Lower lobe of right lung (tissue), 2 donors: ENCODE results near the gene FRMD3. TPM values are rescaled to one million over a fixed set of nuclear protein-coding genes. Genes with fewer than 3 reads are reported as not detected.

ENCODE experiments used
- ATAC-seq, 2 donors: fragments of 200-7000 bp; cut with Tn5 transposase; one replicate each; pipeline ENCODE4 v1.9.1; 2020 to 2022; ENCODE audit warnings: mild to moderate bottlenecking in 2 of 2, moderate library complexity in 2 of 2
- DNase-seq: peaks from one replicate; pipeline ENCODE4 v3.0.0-alpha.2; 2020
- H3K27ac ChIP-seq: fragments of 200-600 bp; one replicate; pipeline ENCODE4 v1.8.0; 2022
- H3K27me3 ChIP-seq: fragments of 200-600 bp; one replicate; pipeline ENCODE4 v1.8.0; 2022; ENCODE audit warnings: low read depth
- H3K36me3 ChIP-seq: fragments of 200-600 bp; one replicate; pipeline ENCODE4 v1.8.0; 2022; ENCODE audit warnings: mild to moderate bottlenecking
- H3K4me1 ChIP-seq: fragments of 200-600 bp; one replicate; pipeline ENCODE4 v1.8.0; 2022
- H3K4me3 ChIP-seq: fragments of 200-600 bp; one replicate; pipeline ENCODE4 v1.8.0; 2022; ENCODE audit warnings: mild to moderate bottlenecking
- H3K9me3 ChIP-seq: fragments of 200-600 bp; one replicate; pipeline ENCODE4 v1.8.0; 2022
- intact Hi-C: fragments of 100-400 bp; cut with DNase I; formaldehyde crosslinking; loops from one replicate; pipeline ENCODE4 v1.11.0; 2022
- total RNA-seq: library from RNA; stranded (reverse); fragmentation: NEBNext Ultra II Directional; extraction: Animal tissue kit (Norgen Biotek cat#: 25700); gene quantifications from one replicate; pipeline ENCODE4 v1.2.1, GENCODE V29; 2021
- TF ChIP-seq, protein P1 (sequence below): fragments of 200-600 bp; IDR thresholded peaks from one replicate; pipeline ENCODE4 v1.8.0; 2022; ENCODE audit warnings: antibody characterized with exemption, mild to moderate bottlenecking
- donor health status: DM: no; HTN: yes; CAD: no; lungs with severe emphysema.

The FRMD3 gene
- total RNA-seq, 1 donor from 2014 or later, result 9.7 TPM

DNA sequence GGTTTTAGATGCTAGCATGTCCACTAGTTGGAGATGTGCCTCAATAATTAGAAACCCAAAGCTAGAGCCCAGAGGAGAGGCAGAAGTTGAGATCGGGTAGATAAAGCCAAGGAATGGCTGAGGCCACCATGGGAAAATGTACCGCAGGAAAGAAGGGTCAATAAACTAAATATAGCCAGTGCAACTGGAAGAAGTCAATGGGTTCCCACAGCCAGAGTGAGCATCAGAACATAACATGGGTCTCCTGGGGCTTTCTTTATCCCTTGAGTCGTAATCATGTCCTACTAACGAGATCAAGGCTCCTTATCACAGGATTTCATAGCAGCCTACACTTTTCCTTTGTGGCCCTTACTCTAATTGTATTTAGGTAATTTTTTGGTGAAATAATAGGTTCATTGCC, 61.7 kb downstream of the FRMD3 start:
- TF ChIP-seq, protein P1, sequence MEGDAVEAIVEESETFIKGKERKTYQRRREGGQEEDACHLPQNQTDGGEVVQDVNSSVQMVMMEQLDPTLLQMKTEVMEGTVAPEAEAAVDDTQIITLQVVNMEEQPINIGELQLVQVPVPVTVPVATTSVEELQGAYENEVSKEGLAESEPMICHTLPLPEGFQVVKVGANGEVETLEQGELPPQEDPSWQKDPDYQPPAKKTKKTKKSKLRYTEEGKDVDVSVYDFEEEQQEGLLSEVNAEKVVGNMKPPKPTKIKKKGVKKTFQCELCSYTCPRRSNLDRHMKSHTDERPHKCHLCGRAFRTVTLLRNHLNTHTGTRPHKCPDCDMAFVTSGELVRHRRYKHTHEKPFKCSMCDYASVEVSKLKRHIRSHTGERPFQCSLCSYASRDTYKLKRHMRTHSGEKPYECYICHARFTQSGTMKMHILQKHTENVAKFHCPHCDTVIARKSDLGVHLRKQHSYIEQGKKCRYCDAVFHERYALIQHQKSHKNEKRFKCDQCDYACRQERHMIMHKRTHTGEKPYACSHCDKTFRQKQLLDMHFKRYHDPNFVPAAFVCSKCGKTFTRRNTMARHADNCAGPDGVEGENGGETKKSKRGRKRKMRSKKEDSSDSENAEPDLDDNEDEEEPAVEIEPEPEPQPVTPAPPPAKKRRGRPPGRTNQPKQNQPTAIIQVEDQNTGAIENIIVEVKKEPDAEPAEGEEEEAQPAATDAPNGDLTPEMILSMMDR, result no peak
- Histone ChIP-seq H3K4me1 (peaks cover 27% of the 10 kb centered on the region), H3K4me3 (no peak overlapping the region), H3K27me3 (no peaks in the 10 kb centered on the region), H3K36me3 (no peaks in the 10 kb centered on the region), H3K9me3 (no peaks in the 10 kb centered on the region), H3K27ac (no peak overlapping the region)
- intact Hi-C loops, result no loop called here
- ATAC-seq, result no peak
- DNase-seq, result no peak

DNA sequence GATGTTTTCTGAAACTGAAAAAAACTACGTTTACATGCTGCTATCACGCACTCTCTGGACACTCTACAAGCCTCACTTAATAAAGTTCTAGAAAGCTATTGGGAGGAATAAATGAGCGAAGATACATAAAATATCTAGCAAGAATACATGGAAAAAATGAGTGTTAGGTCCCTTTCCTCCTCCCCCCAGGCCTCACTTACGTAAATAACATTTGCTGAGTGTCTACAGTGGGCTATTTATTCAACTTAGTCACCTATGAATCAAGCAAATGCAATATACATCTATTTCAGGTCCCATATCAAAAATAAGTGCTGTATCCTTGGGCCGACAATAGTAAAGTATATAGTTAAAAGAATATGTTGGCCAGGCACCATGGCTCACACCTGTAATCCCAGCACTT, 62.5 kb downstream of the FRMD3 start:
- H3K9me3 ChIP-seq, result no peaks in the 10 kb centered on the region
- no peak for DNase-seq
- TF ChIP-seq, protein P1, result no peak

DNA sequence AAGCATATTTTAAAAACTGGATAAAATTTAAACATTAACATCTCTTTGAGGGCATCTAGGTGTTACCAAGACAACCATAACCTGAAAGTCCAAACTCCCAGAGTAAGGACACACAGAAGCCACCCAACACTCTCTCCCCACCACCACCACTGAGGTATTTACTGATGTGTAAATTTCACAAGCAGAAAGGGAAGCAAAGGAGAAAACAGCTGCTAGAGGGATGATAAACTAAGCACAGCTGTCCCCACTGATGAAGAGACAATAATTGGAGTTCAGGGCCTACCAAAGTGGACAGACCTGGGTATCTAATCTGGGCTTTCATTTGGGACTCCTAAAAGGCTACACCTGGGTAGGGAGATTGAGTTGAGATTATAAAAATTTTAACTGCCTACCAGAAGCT, 63.6 kb downstream of the FRMD3 start:
- Histone ChIP-seq H3K27ac (no peak overlapping the region), H3K9me3 (no peaks in the 10 kb centered on the region), H3K4me1 (peaks cover 34% of the 10 kb centered on the region), H3K36me3 (no peaks in the 10 kb centered on the region), H3K4me3 (no peak overlapping the region), H3K27me3 (no peaks in the 10 kb centered on the region)
- TF ChIP-seq, protein P1, result no peak
- ATAC-seq (no peak), DNase-seq (no peak)
- intact Hi-C loops, result no loop called here

More for the DNA sequence above, 62.5 kb downstream of the FRMD3 start:
- no peak for ATAC-seq
- H3K36me3 ChIP-seq, result no peaks in the 10 kb centered on the region
- H3K4me1 ChIP-seq, result peaks cover 34% of the 10 kb centered on the region
- no peak overlapping the region for H3K27ac ChIP-seq
- intact Hi-C loops, result no loop called here
- no peaks in the 10 kb centered on the region for H3K27me3 ChIP-seq
- H3K4me3 ChIP-seq, result no peak overlapping the region

DNA sequence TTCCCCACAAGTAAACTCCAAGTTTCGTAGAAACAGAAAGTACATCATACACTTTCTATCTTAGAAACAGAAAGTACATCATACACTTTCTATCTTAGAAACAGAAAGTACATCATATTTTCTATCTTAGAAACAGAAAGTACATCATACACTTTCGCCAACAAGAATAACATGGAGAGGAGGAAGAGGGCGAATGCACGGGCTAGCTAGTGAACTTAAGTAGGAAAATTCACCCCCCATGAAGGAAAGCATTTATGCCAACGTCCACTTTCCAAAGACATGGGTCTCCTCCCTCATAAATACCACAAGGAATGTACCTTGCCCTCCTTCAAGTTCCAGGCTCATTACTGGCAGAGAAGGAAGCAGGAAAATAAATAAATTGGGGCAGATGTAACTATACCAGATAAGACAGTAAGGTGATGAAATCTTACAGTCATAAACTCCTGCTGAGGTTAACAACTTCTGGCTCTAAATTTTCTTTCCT, 64.7 kb downstream of the FRMD3 start:
- H3K4me1 ChIP-seq, result peaks cover 34% of the 10 kb centered on the region
- H3K36me3 ChIP-seq, result no peaks in the 10 kb centered on the region
- H3K27me3 ChIP-seq, result no peaks in the 10 kb centered on the region
- H3K4me3 ChIP-seq, result peak overlapping the region; percentile 24
- peak overlapping the region; percentile 56 for H3K27ac ChIP-seq
- no peaks in the 10 kb centered on the region for H3K9me3 ChIP-seq
- intact Hi-C loops, result no loop called here
- TF ChIP-seq, protein P1, result no peak
- ATAC-seq (peak; percentile 48 to 66), DNase-seq (no peak)

DNA sequence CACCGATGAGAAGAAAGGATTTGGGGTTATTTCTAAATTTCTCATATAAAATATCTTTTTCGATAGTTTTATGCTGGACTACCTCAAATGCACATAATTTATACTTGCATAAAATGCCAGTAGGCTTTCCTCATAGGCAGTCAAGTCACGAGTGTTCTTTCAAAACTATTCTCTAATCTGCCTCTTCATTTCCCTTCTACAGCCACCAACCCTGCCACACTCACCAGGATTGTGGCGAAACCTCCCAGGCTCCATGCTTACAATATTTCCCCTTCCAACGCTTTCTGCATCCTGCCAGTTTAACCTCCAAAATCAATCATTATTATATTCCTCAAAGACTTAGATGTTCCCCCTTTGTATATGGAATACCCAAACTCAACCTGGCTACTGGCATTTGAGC, 65.4 kb downstream of the FRMD3 start:
- peak; percentile 50 for DNase-seq
- no peaks in the 10 kb centered on the region for H3K9me3 ChIP-seq
- intact Hi-C loops, result no loop called here
- no peaks in the 10 kb centered on the region for H3K36me3 ChIP-seq
- peak overlapping the region; percentile 56 for H3K27ac ChIP-seq
- H3K4me1 ChIP-seq, result peaks cover 34% of the 10 kb centered on the region
- H3K27me3 ChIP-seq, result no peaks in the 10 kb centered on the region
- TF ChIP-seq, protein P1, result no peak
- H3K4me3 ChIP-seq, result no peak overlapping the region
- peak; percentile 48 to 65 for ATAC-seq
